Epithelial cell of esophagus (primary cell): Measurements from ENCODE around the gene RERE.

Source experiments
- DNase-seq: peaks from one replicate; pipeline ENCODE4 v3.0.0; 2010; ENCODE audit warnings: low read depth
- H3K4me3 ChIP-seq: 2 replicates; pipeline ENCODE4 v1.5.1; 2011; ENCODE audit warnings: mild to moderate bottlenecking, low read length, control low read depth
- CTCF ChIP-seq: IDR thresholded peaks from 2 replicates; pipeline ENCODE4 v1.5.1; 2011; ENCODE audit warnings: low read depth, mild to moderate bottlenecking, low read length, control low read depth, inconsistent platforms; ENCODE audit not compliant: insufficient read depth; ENCODE audit errors: missing control alignments

Gene RERE

GRCh38 chr1:8467308-8467707 lies 350.1 kb downstream of the RERE start:
- DNase-seq, result no peak
- no peak overlapping the region for H3K4me3 ChIP-seq
- no peak for TF ChIP-seq CTCF

GRCh38 chr1:8465692-8466091 lies 351.7 kb downstream of the RERE start:
- no peak overlapping the region for H3K4me3 ChIP-seq
- no peak for DNase-seq
- no peak for TF ChIP-seq CTCF

- DNase-seq, result no peak
- TF ChIP-seq CTCF, result no peak
- H3K4me3 ChIP-seq, result no peak overlapping the region
These were observed 352.4 kb downstream of the RERE start for GRCh38 chr1:8465013-8465412.

GRCh38 chr1:8464377-8464776 lies 353.1 kb downstream of the RERE start:
- no peak overlapping the region for H3K4me3 ChIP-seq
- TF ChIP-seq CTCF, result no peak
- no peak for DNase-seq

GRCh38 chr1:8463144-8463927 lies 354.1 kb downstream of the RERE start:
- no peak overlapping the region for H3K4me3 ChIP-seq
- no peak for TF ChIP-seq CTCF
- peak; percentile 21 for DNase-seq

GRCh38 chr1:8462371-8462892 lies 355.0 kb downstream of the RERE start:
- DNase-seq, result no peak
- TF ChIP-seq CTCF, result no peak
- H3K4me3 ChIP-seq, result no peak overlapping the region
